Mesodermal cell (in vitro differentiated cells): Measurements from ENCODE around the gene KIF26B.

ENCODE experiments used
- H3K27ac ChIP-seq: 2 replicates; pipeline ENCODE4 v1.7.0; 2013; ENCODE audit warnings: mild to moderate bottlenecking, low read depth, low read length, moderate library complexity; ENCODE audit not compliant: severe bottlenecking
- H3K36me3 ChIP-seq: 2 replicates; pipeline ENCODE4 v1.7.1; 2013; ENCODE audit warnings: mild to moderate bottlenecking, low read length, moderate library complexity; ENCODE audit not compliant: control insufficient read depth, insufficient read depth
- H3K4me1 ChIP-seq: one replicate; pipeline ENCODE4 v1.7.1; 2013; ENCODE audit warnings: mild to moderate bottlenecking, low read length; ENCODE audit not compliant: insufficient read depth, control insufficient read depth, poor library complexity, severe bottlenecking
- H3K4me3 ChIP-seq: 2 replicates; pipeline ENCODE4 v1.7.0; 2013; ENCODE audit warnings: low read length, control low read depth, mild to moderate bottlenecking; ENCODE audit not compliant: insufficient read depth, poor library complexity, severe bottlenecking; ENCODE audit errors: extremely low read depth
- H3K9me3 ChIP-seq: 2 replicates; pipeline ENCODE4 v1.7.1; 2013; ENCODE audit warnings: mild to moderate bottlenecking, low read length, moderate library complexity; ENCODE audit not compliant: control insufficient read depth
- WGBS, 2 experiments: methylation state at CpG; one replicate each; pipeline ENCODE4 v1.1.5; 2013; ENCODE audit warnings: missing lambda C conversion rate in 2 of 2; ENCODE audit not compliant: insufficient coverage in 2 of 2; 5-methylcytosine and 5-hydroxymethylcytosine counted together

Gene KIF26B

DNA sequence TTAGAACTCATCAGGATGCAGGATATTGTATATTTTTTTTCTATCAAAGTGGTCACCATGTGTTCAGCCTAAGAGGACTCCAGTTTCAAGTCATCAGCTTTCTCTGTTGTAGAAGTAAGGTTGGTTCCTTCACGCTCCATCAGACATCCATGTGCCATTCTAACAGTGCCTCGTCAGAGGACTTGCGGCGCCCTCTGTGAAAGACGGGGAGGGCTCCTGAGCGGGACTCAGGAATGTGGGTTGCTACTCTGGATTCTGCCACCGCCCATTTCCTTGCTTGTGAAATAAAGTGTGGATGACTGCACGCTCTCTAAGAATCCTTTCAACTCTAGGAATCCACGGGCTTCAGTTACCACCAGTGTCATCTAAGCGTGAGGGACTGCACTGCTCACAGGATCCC, 593.5 kb downstream of the KIF26B start:
- no peaks in the 10 kb centered on the region for H3K4me1 ChIP-seq
- H3K27ac ChIP-seq: no peak overlapping the region
- no peaks in the 10 kb centered on the region for H3K36me3 ChIP-seq
- H3K9me3 ChIP-seq: no peaks in the 10 kb centered on the region
- WGBS, 2 experiments: 79 to 96% methylated on average over 5 to 9 of the region's 10 CpGs
- no peak overlapping the region for H3K4me3 ChIP-seq

DNA sequence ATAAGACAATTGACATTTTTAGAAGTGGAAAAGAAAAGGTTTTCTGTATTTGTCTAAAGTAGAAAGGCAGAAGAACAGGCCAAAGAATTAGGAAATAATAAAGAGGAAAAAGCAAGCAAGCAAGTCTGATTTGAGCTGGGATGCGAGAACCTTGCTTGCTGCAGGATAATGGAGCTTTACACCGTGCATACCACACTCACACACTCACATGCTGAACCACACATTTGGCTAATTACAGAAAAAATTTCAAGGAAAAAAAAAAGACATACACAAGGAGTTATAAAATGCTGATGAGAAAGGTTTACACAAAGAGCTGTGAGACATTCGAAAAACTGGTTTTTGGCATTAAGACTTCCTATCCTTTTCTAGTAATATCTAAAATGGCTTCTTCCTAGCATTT, 593.9 kb downstream of the KIF26B start:
- WGBS, 2 experiments: no CpG with 5 or more reads among the region's 3 CpGs
- no peak overlapping the region for H3K4me3 ChIP-seq
- H3K9me3 ChIP-seq: no peaks in the 10 kb centered on the region
- no peak overlapping the region for H3K27ac ChIP-seq
- no peaks in the 10 kb centered on the region for H3K36me3 ChIP-seq
- no peaks in the 10 kb centered on the region for H3K4me1 ChIP-seq

DNA sequence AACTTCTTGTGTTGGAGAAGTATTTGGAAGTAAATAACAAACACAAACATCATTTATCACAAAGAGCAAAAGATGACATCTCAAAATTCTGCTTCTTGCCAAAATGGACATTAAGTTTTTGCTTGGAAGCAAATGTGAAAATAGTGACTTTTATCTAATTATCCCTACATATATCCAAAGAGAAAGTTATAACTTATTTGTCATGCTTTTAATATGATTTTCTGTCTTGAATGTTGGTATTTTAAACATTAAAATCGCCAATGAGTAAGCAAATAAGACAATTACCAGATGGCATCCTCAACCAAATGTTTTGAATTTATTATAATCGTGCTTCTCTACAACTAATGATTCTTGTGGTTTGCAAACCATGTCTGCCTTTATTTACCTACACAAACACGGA, 594.3 kb downstream of the KIF26B start:
- Histone ChIP-seq H3K9me3 (no peaks in the 10 kb centered on the region), H3K36me3 (no peaks in the 10 kb centered on the region), H3K27ac (no peak overlapping the region), H3K4me1 (no peaks in the 10 kb centered on the region), H3K4me3 (no peak overlapping the region)
- WGBS, 2 experiments: 90 to 95% methylated on average over 2 of the region's 3 CpGs

DNA sequence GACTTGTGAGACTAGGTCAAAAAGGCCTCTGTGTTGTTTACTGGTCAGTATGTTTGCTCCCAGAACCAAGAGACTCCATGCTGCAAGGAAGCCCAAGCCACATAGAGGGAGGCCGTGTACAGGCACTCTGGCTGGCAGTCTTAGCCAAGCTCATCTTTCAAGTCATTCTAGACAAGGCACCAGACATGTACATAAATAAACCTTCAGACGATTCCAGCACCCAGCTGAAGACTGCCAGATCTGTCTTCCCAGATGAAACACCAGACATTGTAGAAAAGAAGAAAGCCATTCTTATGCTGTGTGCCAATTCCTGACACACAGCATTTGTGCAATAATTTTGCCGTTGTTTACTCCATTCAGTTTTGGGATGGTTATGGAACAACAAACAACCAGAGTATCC, 595.5 kb downstream of the KIF26B start:
- H3K4me1 ChIP-seq: no peaks in the 10 kb centered on the region
- H3K4me3 ChIP-seq: no peak overlapping the region
- H3K27ac ChIP-seq: no peak overlapping the region
- H3K9me3 ChIP-seq: no peaks in the 10 kb centered on the region
- H3K36me3 ChIP-seq: no peaks in the 10 kb centered on the region
- WGBS, 2 experiments: 95 to 100% methylated on average over 1 to 2 of the region's 3 CpGs

DNA sequence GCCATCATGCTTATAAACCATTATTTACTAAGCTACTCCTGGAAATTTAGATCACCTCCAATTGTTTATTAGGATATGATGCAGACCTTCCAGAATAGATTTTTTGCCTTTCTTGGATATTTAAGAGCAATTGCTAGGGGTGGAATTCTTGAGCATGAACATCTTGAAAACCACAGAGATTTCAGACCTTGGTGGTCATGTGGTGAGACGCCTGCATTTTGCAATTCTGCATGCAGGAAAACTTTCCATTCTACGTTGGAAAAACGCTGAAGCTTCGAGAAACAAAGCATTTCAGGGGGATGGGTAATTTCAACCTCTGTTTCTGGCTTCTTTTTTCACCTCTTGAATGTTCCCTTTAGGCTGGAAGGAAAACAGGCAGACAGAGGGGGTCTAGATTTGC, 596.3 kb downstream of the KIF26B start:
- 76% methylated on average over 4 of the region's 4 CpGs for WGBS, 2 experiments
- Histone ChIP-seq H3K36me3 (no peaks in the 10 kb centered on the region), H3K4me1 (no peaks in the 10 kb centered on the region), H3K9me3 (no peaks in the 10 kb centered on the region), H3K4me3 (no peak overlapping the region), H3K27ac (peak overlapping the region; percentile 68)

DNA sequence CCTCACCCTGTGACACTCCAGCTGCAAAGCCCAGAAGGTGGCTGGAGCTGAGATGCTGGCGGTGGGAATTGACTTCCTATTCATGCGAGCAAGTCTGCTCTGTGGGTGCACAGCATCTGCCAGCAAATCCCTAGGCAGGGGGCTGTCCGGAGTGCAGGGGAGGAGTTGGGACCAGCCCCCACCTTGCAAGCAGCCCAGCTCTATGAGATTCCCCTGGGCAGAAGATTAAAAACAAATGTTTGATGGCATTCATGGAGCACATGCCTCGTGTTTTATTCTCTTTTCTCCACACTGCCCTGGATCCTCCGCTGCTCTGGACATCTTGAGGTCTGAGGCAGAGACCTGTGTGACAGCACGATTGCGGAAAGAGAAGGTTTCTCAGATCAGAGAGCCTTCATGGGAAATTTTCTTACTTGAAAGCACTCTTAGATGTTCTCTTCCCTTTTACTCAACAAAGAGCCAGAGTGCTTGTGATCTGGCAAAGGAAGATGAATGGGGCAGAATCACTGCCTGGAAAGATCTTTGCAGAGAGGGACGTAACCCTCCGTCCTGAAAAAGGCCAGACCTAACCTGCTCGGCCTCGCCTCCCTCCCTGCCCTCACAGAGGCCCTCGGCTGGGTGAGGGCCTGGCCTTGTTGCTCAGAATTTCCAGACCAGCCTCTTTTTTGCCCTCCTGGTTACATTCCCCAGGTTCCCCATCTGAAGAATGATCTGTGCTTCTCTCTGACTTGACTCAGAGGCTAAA, 597.1 kb downstream of the KIF26B start:
- 76 to 85% methylated on average over 9 of the region's 12 CpGs for WGBS, 2 experiments
- no peaks in the 10 kb centered on the region for H3K4me1 ChIP-seq
- H3K4me3 ChIP-seq: no peak overlapping the region
- peak overlapping the region; percentile 68 for H3K27ac ChIP-seq
- H3K36me3 ChIP-seq: no peaks in the 10 kb centered on the region
- H3K9me3 ChIP-seq: no peaks in the 10 kb centered on the region

DNA sequence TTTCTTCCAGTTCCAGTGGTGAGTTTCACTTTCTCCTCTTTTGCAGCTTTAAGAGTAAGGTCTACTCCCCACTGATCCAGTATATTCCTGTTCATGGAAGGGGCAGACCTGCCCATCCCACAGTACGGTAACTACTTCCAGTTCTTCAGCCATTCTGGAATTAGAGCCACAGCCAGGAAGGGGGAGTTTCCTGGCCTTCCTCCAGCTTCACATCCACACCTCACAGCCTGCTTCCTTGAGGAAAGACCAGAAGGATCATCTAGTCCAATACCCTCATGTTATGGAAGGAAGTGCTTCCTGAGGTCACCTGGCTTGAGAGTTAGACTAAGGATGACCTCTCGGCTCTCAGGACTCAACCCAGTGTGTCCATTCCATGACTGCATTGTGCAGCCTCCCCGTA, 597.8 kb downstream of the KIF26B start:
- H3K36me3 ChIP-seq: no peaks in the 10 kb centered on the region
- no peaks in the 10 kb centered on the region for H3K9me3 ChIP-seq
- peak overlapping the region; percentile 68 for H3K27ac ChIP-seq
- H3K4me3 ChIP-seq: no peak overlapping the region
- WGBS, 2 experiments: 87 to 94% methylated on average over 2 to 3 of the region's 3 CpGs
- H3K4me1 ChIP-seq: no peaks in the 10 kb centered on the region

DNA sequence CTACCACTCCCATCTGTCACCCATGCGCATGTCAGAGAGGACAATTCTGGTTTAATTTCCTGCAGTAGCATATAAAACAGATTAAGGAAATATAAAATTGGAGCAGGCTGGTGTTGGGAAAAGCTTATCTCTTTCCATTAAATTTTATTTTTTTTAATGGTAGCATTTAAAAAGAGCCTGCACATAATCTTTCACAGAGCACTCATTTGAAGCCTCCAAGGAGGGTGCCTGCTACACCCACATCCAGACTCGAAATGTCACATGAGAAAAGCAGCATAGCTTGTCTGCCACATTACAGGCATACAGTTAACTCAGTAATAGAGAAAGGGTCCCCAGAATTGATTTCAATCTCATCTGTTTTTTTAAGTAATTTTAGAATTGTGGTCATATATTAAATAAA, 599.0 kb downstream of the KIF26B start:
- H3K36me3 ChIP-seq: no peaks in the 10 kb centered on the region
- H3K4me3 ChIP-seq: no peak overlapping the region
- H3K27ac ChIP-seq: no peak overlapping the region
- WGBS, 2 experiments: 80% methylated on average over 1 of the region's 2 CpGs; no CpG with 5 or more reads in 1 of the 2 experiments
- no peaks in the 10 kb centered on the region for H3K9me3 ChIP-seq
- no peaks in the 10 kb centered on the region for H3K4me1 ChIP-seq

DNA sequence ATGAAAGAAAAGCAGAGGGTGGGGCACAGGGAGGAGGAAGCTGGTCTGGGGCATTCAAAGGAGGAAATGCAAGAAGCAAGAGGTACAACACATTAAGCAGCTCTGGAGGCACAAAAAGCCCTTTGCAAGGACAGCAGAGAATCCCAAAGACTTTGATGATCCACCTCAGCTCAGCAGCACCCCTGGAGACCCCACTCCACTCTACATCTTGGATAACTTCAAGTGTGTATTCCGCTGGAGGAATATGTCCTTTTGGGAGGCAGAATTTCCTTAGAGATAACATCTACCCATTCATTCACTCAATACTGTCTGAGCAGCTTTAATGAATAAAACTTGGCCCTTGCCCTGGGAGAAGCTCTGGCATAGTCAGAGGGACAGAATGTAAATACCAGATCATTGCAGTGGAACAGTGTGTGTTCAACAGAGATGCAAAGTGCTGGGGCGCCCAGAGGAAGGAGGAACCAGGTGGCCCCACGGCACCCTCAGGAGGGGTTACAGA, 599.7 kb downstream of the KIF26B start:
- WGBS, 2 experiments: 68 to 82% methylated on average over 2 of the region's 3 CpGs
- Histone ChIP-seq H3K9me3 (no peaks in the 10 kb centered on the region), H3K4me1 (no peaks in the 10 kb centered on the region), H3K27ac (no peak overlapping the region), H3K4me3 (no peak overlapping the region), H3K36me3 (no peaks in the 10 kb centered on the region)
